ENCODE results near the gene GALNS.

GALNS gene

GRCh38 chr16:88882358-88883030, 25.7 kb upstream of the GALNS start:
- H4K20me1 ChIP-seq (ENCODE audit: low read depth, low read length): no peaks in the 10 kb centered on the region
- H3K27ac ChIP-seq (ENCODE audit: low read depth, low read length): no peak overlapping the region
- no peak overlapping the region for H3K9ac ChIP-seq (ENCODE audit: low read length)
- no peak overlapping the region for H3K4me2 ChIP-seq (ENCODE audit: low read depth, low read length, poor library complexity, severe bottlenecking)
- no peaks in the 10 kb centered on the region for H3F3A ChIP-seq (ENCODE audit: insufficient read depth)
- no peak for TF ChIP-seq EZH2phosphoT487 (conservative IDR thresholded peaks at IDR 0.05; ENCODE audit: low read length)
- no peak for TF ChIP-seq CTCF (IDR thresholded peaks at IDR 0.05; ENCODE audit: insufficient read depth, low read length, poor library complexity, severe bottlenecking)
- no peak overlapping the region for H3K4me3 ChIP-seq (ENCODE audit: insufficient read depth, low read length, poor library complexity, severe bottlenecking)
- peaks cover 3% of the 10 kb centered on the region; the same call in 1 of the 2 replicates for H3K36me3 ChIP-seq (ENCODE audit: low read length)
- no peaks in the 10 kb centered on the region for H3K79me2 ChIP-seq (ENCODE audit: insufficient read depth, low read length)
- H3K9me3 ChIP-seq (ENCODE audit: insufficient read depth, low read length): no peaks in the 10 kb centered on the region
- no peaks in the 10 kb centered on the region for H3K27me3 ChIP-seq (ENCODE audit: low read length)
- no peak overlapping the region for H2AFZ ChIP-seq (ENCODE audit: low read depth, low read length, severe bottlenecking)
- H3K9me2 ChIP-seq (replicated peaks; ENCODE audit: insufficient read depth, low read length): no peaks in the 10 kb centered on the region

- Histone ChIP-seq H2AFZ (ENCODE audit: low read depth, low read length, severe bottlenecking) (no peak overlapping the region), H3K27me3 (ENCODE audit: low read length) (no peaks in the 10 kb centered on the region), H3K36me3 (ENCODE audit: low read length) (peaks cover 3% of the 10 kb centered on the region; the same call in 1 of the 2 replicates), H3F3A (ENCODE audit: insufficient read depth) (no peaks in the 10 kb centered on the region), H3K27ac (ENCODE audit: low read depth, low read length) (no peak overlapping the region), H3K9ac (ENCODE audit: low read length) (no peak overlapping the region), H3K9me2 (replicated peaks; ENCODE audit: insufficient read depth, low read length) (no peaks in the 10 kb centered on the region), H3K4me2 (ENCODE audit: low read depth, low read length, poor library complexity, severe bottlenecking) (no peak overlapping the region), H3K4me3 (ENCODE audit: insufficient read depth, low read length, poor library complexity, severe bottlenecking) (no peak overlapping the region), H3K79me2 (ENCODE audit: insufficient read depth, low read length) (no peaks in the 10 kb centered on the region), H4K20me1 (ENCODE audit: low read depth, low read length) (no peaks in the 10 kb centered on the region), H3K9me3 (ENCODE audit: insufficient read depth, low read length) (no peaks in the 10 kb centered on the region)
- no peak for TF ChIP-seq EZH2phosphoT487 (conservative IDR thresholded peaks at IDR 0.05; ENCODE audit: low read length)
- no peak for TF ChIP-seq CTCF (IDR thresholded peaks at IDR 0.05; ENCODE audit: insufficient read depth, low read length, poor library complexity, severe bottlenecking)
Measured at GRCh38 chr16:88881675-88882357, 25.1 kb upstream of the GALNS start.

- no peaks in the 10 kb centered on the region for H4K20me1 ChIP-seq (ENCODE audit: low read depth, low read length)
- no peak overlapping the region for H3K4me2 ChIP-seq (ENCODE audit: low read depth, low read length, poor library complexity, severe bottlenecking)
- H3K9ac ChIP-seq (ENCODE audit: low read length): no peak overlapping the region
- no peak overlapping the region for H2AFZ ChIP-seq (ENCODE audit: low read depth, low read length, severe bottlenecking)
- H3K79me2 ChIP-seq (ENCODE audit: insufficient read depth, low read length): no peaks in the 10 kb centered on the region
- H3K36me3 ChIP-seq (ENCODE audit: low read length): peaks cover 3% of the 10 kb centered on the region; the same call in 1 of the 2 replicates
- no peak overlapping the region for H3K27ac ChIP-seq (ENCODE audit: low read depth, low read length)
- no peaks in the 10 kb centered on the region for H3K9me3 ChIP-seq (ENCODE audit: insufficient read depth, low read length)
- no peaks in the 10 kb centered on the region for H3K27me3 ChIP-seq (ENCODE audit: low read length)
- H3K4me3 ChIP-seq (ENCODE audit: insufficient read depth, low read length, poor library complexity, severe bottlenecking): no peak overlapping the region
- H3F3A ChIP-seq (ENCODE audit: insufficient read depth): peaks cover 5% of the 10 kb centered on the region
- H3K9me2 ChIP-seq (replicated peaks; ENCODE audit: insufficient read depth, low read length): no peaks in the 10 kb centered on the region
- no peak for TF ChIP-seq CTCF (IDR thresholded peaks at IDR 0.05; ENCODE audit: insufficient read depth, low read length, poor library complexity, severe bottlenecking)
- no peak for TF ChIP-seq EZH2phosphoT487 (conservative IDR thresholded peaks at IDR 0.05; ENCODE audit: low read length)
Measured at GRCh38 chr16:88881007-88881615, 24.4 kb upstream of the GALNS start.

All from SU-DHL-6 (cell line).